ENCODE data around the gene ADIPOR2.

Gene ADIPOR2

DNA sequence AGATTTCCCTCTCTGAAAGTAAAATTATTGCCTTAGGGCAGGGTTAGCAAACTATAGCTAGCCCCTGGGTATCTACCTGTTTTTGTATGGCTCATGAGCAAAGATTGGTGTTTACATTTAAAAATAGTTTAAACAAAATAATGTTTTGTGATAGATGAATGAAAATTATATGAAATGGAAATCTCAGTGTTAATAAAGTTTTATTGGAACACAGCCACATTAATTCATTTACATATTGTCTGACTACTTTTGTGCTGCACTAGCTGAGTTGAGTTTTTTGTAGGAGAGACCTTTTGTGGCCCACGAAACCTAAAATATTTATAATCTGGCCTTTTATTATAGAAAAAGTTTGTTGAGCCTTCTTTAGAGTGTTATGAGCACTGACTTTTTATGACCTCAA lies 48.5 kb downstream of the ADIPOR2 start:
- TF ChIP-seq YY1 (IDR thresholded peaks at IDR 0.05; ENCODE audit: insufficient read depth, insufficient read length) (no peak), SUZ12 (IDR thresholded peaks at IDR 0.05; ENCODE audit: extremely low read depth, insufficient read depth, insufficient read length) (no peak)
- Histone ChIP-seq H3K4me3 (ENCODE audit: insufficient read length, low read depth) (no peak overlapping the region), H3K9me3 (ENCODE audit: insufficient read depth, low read length) (no peaks in the 10 kb centered on the region), H3K36me3 (ENCODE audit: insufficient read depth, insufficient read length, low read length) (no peaks in the 10 kb centered on the region), H3K4me1 (ENCODE audit: insufficient read depth, insufficient read length) (no peaks in the 10 kb centered on the region), H3K9ac (ENCODE audit: insufficient read length, low read depth) (no peak overlapping the region), H3K27me3 (ENCODE audit: insufficient read depth, insufficient read length) (no peaks in the 10 kb centered on the region)
- no peak for DNase-seq (ENCODE audit: low read depth, low spot score)

DNA sequence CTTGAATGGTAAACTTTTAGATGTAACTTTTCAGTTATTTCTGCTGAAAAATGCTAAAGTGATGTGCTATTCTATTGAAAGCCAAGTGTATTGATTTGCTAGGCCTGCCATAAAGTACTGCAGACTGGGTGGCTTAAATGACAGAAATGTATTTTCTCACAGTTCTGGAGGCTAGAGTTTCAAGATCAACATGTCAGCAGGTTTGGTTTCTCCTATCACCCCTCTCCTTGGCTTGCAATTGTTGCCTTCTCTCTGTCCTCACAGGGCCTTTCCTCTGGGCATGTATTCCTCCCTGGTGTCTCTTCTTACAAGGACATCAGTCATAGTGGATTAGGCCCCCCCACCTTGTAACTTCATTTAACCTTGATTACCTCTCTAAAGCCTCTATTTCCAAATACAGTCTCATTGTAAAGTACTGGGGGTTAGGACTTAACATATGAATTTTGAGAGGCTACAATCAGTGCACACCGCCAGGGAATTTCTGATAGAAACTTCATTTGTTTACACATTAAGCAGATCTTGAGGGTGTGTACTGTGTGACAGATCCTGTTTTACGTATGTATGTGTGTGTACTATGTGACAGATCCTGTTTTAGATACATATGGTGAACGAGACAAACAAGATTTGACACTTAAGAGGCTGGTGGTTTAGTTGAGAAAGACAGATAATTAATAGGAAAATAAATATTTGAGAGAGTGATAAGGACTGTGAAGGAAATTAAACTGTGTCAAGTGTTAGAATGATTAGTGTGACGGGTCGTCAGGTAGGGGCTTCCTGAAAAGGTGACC lies 49.5 kb downstream of the ADIPOR2 start:
- no peak for TF ChIP-seq YY1 (IDR thresholded peaks at IDR 0.05; ENCODE audit: insufficient read depth, insufficient read length)
- TF ChIP-seq SUZ12 (IDR thresholded peaks at IDR 0.05; ENCODE audit: extremely low read depth, insufficient read depth, insufficient read length) = no peak
- no peak for TF ChIP-seq ZNF274 (IDR thresholded peaks at IDR 0.05; ENCODE audit: low read depth, low read length)
- H3K9me3 ChIP-seq (ENCODE audit: insufficient read depth, low read length) = peaks cover 6% of the 10 kb centered on the region

DNA sequence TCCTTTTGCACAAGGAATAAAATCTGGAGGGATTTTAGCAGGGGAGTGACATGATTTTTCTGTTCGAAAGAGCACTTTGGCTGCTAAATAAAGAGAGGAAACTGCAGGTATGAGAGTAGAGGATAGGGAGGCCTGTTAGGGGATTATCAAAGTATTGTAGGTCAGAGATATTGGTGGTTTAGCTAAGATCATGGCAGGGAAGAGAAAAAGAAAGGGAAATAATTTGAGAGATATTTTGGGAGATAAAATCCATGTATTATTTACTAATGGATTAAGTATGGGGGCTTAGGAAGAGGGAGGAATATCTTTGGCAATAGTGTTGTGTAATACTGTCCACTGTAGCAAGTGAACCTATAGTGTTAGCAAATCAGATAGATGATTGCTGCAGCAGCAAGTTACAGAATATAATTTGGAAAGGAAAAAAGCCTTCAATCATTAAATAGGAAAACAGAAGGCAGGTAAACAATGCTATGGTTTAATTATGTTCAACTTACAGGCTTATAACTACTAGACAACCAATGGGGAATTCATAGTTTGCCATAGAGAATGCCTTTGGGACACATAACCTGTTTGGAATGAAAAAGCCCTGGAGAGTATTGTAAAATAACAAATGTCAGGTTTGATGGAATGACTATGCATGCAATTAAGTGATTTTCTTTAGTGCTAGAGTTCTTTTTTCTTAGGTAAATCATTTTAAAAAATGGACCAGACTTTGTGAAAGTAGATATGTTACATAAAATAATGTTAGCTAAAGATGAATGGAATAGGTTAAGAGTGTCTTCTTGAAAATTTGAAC lies 50.5 kb downstream of the ADIPOR2 start:
- Histone ChIP-seq H3K36me3 (ENCODE audit: insufficient read depth, insufficient read length, low read length) (no peaks in the 10 kb centered on the region), H3K4me3 (ENCODE audit: insufficient read length, low read depth) (no peak overlapping the region), H3K9me3 (ENCODE audit: insufficient read depth, low read length) (peaks cover 16% of the 10 kb centered on the region), H3K4me1 (ENCODE audit: insufficient read depth, insufficient read length) (no peaks in the 10 kb centered on the region), H3K9ac (ENCODE audit: insufficient read length, low read depth) (no peak overlapping the region), H3K27me3 (ENCODE audit: insufficient read depth, insufficient read length) (no peaks in the 10 kb centered on the region)
- no peak for DNase-seq (ENCODE audit: low read depth, low spot score)
- TF ChIP-seq SUZ12 (IDR thresholded peaks at IDR 0.05; ENCODE audit: extremely low read depth, insufficient read depth, insufficient read length) = no peak
- no peak for TF ChIP-seq YY1 (IDR thresholded peaks at IDR 0.05; ENCODE audit: insufficient read depth, insufficient read length)
- TF ChIP-seq ZNF274 (IDR thresholded peaks at IDR 0.05; ENCODE audit: low read depth, low read length) = no peak

More for the DNA sequence above, 49.5 kb downstream of the ADIPOR2 start:
- H3K4me1 ChIP-seq (ENCODE audit: insufficient read depth, insufficient read length) = no peaks in the 10 kb centered on the region
- H3K36me3 ChIP-seq (ENCODE audit: insufficient read depth, insufficient read length, low read length) = no peaks in the 10 kb centered on the region
- H3K4me3 ChIP-seq (ENCODE audit: insufficient read length, low read depth) = no peak overlapping the region
- no peak for DNase-seq (ENCODE audit: low read depth, low spot score)
- H3K9ac ChIP-seq (ENCODE audit: insufficient read length, low read depth) = no peak overlapping the region
- no peaks in the 10 kb centered on the region for H3K27me3 ChIP-seq (ENCODE audit: insufficient read depth, insufficient read length)

DNA sequence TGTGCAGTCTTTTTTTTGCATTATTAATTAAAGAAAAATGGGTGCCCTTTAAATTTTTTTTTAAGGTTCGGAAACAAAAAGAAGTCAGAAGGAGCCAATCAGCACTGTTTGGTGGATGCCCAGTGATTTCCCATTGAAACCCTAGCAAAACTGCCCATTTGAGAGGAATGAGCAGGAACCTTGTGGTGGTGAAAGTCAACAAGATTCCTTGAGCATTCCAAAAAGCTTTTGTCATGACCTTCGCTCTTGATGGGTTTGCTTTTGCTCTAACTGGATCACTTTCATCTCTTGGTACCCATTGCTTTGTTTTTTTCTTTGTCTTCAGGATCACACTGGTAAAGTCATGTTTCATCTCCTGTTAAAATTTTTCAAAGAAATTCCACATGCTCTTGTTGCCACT lies 54.1 kb downstream of the ADIPOR2 start:
- peak; percentile 74 for DNase-seq (ENCODE audit: low read depth, low spot score)
- Histone ChIP-seq H3K27me3 (ENCODE audit: insufficient read depth, insufficient read length) (no peaks in the 10 kb centered on the region), H3K9me3 (ENCODE audit: insufficient read depth, low read length) (peaks cover 33% of the 10 kb centered on the region), H3K4me1 (ENCODE audit: insufficient read depth, insufficient read length) (no peaks in the 10 kb centered on the region), H3K9ac (ENCODE audit: insufficient read length, low read depth) (no peak overlapping the region), H3K36me3 (ENCODE audit: insufficient read depth, insufficient read length, low read length) (peaks cover 7% of the 10 kb centered on the region), H3K4me3 (ENCODE audit: insufficient read length, low read depth) (no peak overlapping the region)
- no peak for TF ChIP-seq ZNF274 (IDR thresholded peaks at IDR 0.05; ENCODE audit: low read depth, low read length)
- no peak for TF ChIP-seq YY1 (IDR thresholded peaks at IDR 0.05; ENCODE audit: insufficient read depth, insufficient read length)
- no peak for TF ChIP-seq SUZ12 (IDR thresholded peaks at IDR 0.05; ENCODE audit: extremely low read depth, insufficient read depth, insufficient read length)

DNA sequence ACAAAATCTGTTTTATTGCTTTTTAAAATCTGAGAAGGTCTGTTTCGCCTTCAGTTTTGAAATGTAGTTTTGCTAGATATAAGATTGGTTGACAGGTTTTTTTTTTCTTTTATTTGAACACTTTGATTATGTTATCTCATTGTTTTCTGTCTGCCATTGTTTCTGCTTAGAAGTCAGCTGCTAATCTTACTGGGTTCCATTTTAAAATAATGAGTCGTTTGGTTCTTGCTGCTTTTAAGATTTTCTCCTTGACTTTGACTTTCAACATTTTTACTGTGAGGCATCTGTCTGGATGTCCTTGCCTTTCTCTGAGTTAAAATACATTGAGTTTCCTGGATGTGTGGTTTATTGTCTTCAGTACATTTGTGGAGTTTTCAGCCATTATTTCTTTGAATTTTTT lies 56.7 kb downstream of the ADIPOR2 start:
- Histone ChIP-seq H3K4me3 (ENCODE audit: insufficient read length, low read depth) (no peak overlapping the region), H3K9ac (ENCODE audit: insufficient read length, low read depth) (no peak overlapping the region), H3K27me3 (ENCODE audit: insufficient read depth, insufficient read length) (no peaks in the 10 kb centered on the region), H3K36me3 (ENCODE audit: insufficient read depth, insufficient read length, low read length) (peaks cover 7% of the 10 kb centered on the region), H3K9me3 (ENCODE audit: insufficient read depth, low read length) (peaks cover 33% of the 10 kb centered on the region), H3K4me1 (ENCODE audit: insufficient read depth, insufficient read length) (no peaks in the 10 kb centered on the region)
- TF ChIP-seq ZNF274 (IDR thresholded peaks at IDR 0.05; ENCODE audit: low read depth, low read length) (no peak), YY1 (IDR thresholded peaks at IDR 0.05; ENCODE audit: insufficient read depth, insufficient read length) (no peak), SUZ12 (IDR thresholded peaks at IDR 0.05; ENCODE audit: extremely low read depth, insufficient read depth, insufficient read length) (no peak)
- no peak for DNase-seq (ENCODE audit: low read depth, low spot score)

DNA sequence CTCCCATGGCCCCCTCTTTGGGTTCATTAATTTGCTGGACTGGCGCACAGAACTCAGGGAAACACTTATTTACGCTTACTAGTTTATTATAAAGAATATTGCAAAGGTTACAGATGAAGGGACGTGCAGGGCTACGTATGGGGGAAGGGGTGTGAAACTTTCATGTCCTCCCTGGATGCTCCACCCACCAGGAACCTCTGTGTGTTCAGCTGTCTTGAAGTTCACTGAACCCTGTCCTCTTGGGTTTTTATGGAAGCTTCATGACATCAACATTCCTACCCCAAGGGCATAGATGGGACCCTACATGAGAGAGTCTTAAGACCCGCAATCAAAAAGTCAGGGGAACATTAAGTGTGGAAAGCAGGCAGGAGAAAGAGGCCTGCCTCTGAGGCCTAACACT lies 58.1 kb downstream of the ADIPOR2 start:
- Histone ChIP-seq H3K9me3 (ENCODE audit: insufficient read depth, low read length) (peaks cover 33% of the 10 kb centered on the region), H3K27me3 (ENCODE audit: insufficient read depth, insufficient read length) (no peaks in the 10 kb centered on the region), H3K4me3 (ENCODE audit: insufficient read length, low read depth) (no peak overlapping the region), H3K4me1 (ENCODE audit: insufficient read depth, insufficient read length) (no peaks in the 10 kb centered on the region), H3K9ac (ENCODE audit: insufficient read length, low read depth) (no peak overlapping the region), H3K36me3 (ENCODE audit: insufficient read depth, insufficient read length, low read length) (peaks cover 10% of the 10 kb centered on the region)
- no peak for TF ChIP-seq YY1 (IDR thresholded peaks at IDR 0.05; ENCODE audit: insufficient read depth, insufficient read length)
- no peak for TF ChIP-seq ZNF274 (IDR thresholded peaks at IDR 0.05; ENCODE audit: low read depth, low read length)
- TF ChIP-seq SUZ12 (IDR thresholded peaks at IDR 0.05; ENCODE audit: extremely low read depth, insufficient read depth, insufficient read length) = no peak
- DNase-seq (ENCODE audit: low read depth, low spot score) = no peak

DNA sequence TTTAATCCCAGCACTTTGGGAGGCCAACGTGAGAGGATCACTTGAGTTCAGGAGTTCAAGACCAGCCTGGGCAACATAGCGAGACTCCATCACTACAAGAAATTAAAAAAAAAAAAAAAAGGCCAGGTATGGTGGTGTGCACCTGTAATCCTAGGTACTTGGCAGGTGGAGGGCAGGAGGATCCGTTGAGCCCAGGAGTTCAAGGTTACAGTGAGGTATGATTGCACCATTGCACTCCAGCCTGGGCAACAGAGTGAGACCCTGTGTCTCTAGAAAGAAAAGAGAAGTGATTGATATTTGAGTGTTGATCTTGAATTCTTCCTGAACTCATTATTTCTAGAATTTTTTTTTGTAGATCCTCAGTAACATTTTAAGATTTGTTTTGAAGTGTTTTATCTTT lies 59.4 kb downstream of the ADIPOR2 start:
- Histone ChIP-seq H3K27me3 (ENCODE audit: insufficient read depth, insufficient read length) (no peaks in the 10 kb centered on the region), H3K4me3 (ENCODE audit: insufficient read length, low read depth) (no peak overlapping the region), H3K4me1 (ENCODE audit: insufficient read depth, insufficient read length) (no peaks in the 10 kb centered on the region), H3K9ac (ENCODE audit: insufficient read length, low read depth) (no peak overlapping the region), H3K36me3 (ENCODE audit: insufficient read depth, insufficient read length, low read length) (peaks cover 18% of the 10 kb centered on the region), H3K9me3 (ENCODE audit: insufficient read depth, low read length) (peaks cover 28% of the 10 kb centered on the region)
- no peak for TF ChIP-seq YY1 (IDR thresholded peaks at IDR 0.05; ENCODE audit: insufficient read depth, insufficient read length)
- no peak for DNase-seq (ENCODE audit: low read depth, low spot score)
